Endothelial cell of coronary artery (primary cell): Measurements from ENCODE around the gene GLRA3. TPM values are rescaled to one million over a fixed set of nuclear protein-coding genes. Genes with fewer than 3 reads are reported as not detected.

Experiments used
- total RNA-seq: library from RNA; depleted of rRNA; stranded (reverse); fragments of >200 nt; gene quantifications from 2 replicates; pipeline ENCODE4 v1.2.3, GENCODE V29; 2014

Gene GLRA3
- total RNA-seq: not detected in 2 replicates

GRCh38 chr4:174828845-174829701 is at the start of gene GLRA3:
Gene GLRA3 (minus strand): TSS chr4:174829247. CDS start chr4:174828811, 436 bp downstream.

Other genes starting within 250 kb of the GLRA3 start
- gene ADAM29, start 89.1 kb upstream of the GLRA3 start, total RNA-seq: not detected in 2 replicates